Measurements from ENCODE around the gene MMP12.
A peak's percentile ranks its signal among the peaks of the same experiment; 100 is the strongest.
"Not testable (repeated sequence)": the region's sequence is repeated elsewhere in the genome, so short reads cannot be mapped to it uniquely, and the experiment has no call there.

The MMP12 gene

DNA sequence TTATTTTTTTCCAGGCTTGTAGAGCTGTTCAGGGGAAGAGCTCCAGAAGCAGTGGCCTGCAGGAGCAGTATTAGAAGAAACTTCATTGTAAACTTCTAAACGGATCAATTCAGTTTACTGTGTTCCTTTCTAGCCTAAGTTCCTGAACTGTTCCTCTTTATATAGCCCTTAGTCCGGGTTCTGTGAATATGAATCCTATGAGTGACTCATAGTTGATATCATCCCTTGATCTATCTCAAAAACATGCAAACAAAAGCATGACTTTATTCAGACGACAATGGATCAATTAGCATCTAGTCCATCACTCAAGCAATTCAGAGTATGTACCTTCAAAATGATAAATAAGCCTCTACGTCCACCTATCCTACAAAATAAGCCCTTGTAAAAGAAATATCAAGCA lies at the start of gene MMP12:
MMP12 (minus strand) TSS at position 131 of the 400 bp plus-strand sequence; CDS start at position 86, 45 bp downstream.
- DNase-seq: no peak

DNA sequence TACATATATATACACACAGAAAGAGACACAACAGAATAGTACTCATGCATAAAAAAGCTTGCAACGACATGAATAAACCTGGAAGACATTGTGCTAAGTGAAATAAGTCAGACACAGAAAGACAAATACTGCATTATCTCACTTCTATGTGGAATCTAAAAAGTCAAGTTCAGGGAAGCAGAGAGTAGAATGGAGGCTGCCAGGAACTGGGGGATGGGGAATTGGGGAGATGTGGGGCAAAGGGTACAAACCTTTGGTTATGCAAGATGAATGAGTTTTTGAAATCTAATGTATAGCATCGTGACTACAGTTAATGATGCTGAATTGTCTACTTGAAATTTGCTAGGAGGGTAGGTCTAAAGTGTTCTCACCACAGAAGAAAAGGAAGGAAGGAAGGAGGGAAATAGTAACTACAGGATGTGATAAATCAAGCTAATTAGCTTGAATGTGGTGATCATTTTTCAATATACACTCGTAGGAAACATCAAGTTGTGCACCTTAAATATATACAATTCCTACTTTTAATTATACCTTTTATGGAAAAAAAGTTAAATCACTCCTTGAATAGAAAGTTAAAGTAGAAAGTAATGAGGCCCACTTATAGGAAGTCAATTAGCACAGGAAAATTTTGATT lies 46.9 kb upstream of the MMP12 start:
- no peak for DNase-seq

DNA sequence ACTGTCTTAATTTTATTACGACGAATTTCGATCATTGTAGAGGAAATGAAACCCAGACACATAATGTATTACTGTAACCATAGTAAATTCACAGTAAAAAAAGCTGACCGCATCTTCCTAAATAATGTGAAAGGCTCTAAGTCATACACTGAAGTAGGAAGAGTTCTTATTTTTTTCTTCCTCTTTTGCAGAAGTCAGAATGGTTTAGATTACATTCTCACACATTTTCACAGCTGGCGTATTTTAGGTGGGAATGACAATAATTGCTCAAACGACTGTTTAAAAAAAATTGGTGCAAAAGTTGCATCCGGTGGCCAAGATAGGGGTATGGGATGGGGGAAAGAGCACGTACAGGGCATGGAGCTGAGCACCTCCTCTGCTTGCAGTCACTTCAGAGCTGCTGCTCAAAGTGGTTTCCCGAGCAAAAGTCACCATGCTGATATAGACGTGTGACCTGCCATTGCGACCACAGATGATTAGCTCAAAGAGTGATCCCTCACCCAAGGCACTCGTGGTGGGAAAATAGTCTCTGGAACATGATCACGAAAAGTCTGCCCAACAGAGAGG lies 45.4 kb upstream of the MMP12 start:
- DNase-seq: no peak

GRCh38 chr11:102915044-102915375 lies 40.2 kb upstream of the MMP12 start:
- DNase-seq: no peak

GRCh38 chr11:102914238-102915043 lies 39.7 kb upstream of the MMP12 start:
- DNase-seq: peak; percentile 29

- no peak for DNase-seq
Observed at GRCh38 chr11:102912482-102912830, 37.7 kb upstream of the MMP12 start.

- no peak for DNase-seq
Observed at GRCh38 chr11:102911758-102912481, 37.1 kb upstream of the MMP12 start.

- not testable (repeated sequence) for DNase-seq
Observed at GRCh38 chr11:102905848-102906247, 31.1 kb upstream of the MMP12 start.

GRCh38 chr11:102903895-102904294 lies 29.1 kb upstream of the MMP12 start:
- not testable (repeated sequence) for DNase-seq

- no peak for DNase-seq
Observed at GRCh38 chr11:102900346-102900745, 25.6 kb upstream of the MMP12 start.

DNA sequence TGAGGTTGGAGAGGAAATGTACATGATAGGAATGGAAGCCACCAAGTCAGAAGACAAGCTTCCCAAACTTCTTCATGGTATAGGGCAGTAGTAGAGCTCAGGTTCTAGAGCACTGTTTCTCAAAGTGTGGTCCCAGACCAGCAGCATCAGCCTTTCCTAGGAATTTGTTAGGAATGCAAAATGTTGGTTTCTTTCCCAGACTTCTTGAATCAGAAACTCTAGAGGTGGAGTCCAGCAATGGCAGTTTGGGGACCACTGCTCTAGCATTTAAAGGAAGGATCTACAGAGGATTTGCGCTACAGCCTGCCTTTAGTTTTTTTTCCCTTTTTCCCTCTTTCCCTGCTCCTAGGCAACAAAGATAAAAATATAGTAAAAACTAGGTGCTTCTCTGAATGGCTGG lies 17.0 kb upstream of the MMP12 start:
- DNase-seq: no peak

- DNase-seq: peak; percentile 51
Observed at GRCh38 chr11:102886999-102887398, 12.2 kb upstream of the MMP12 start.

DNA sequence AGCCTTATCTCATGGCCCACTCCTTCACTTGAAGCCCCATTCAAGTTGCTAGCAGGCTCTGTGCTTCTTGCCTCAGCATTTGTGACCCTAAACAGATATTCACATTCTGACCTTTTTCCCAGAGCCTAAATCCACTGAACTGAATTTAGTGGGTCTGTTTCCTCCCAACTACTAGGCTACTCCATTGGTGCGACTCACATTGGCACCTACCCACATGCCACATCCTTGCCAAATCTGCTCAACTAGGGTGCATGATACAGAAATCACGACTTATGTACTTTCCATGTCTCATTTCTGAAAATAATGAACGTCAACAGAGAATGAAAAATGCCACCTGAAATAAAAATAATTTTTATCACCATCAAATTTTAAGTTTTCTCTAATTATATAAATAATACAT lies 8.4 kb upstream of the MMP12 start:
- no peak for DNase-seq

- DNase-seq: no peak
Observed at GRCh38 chr11:102882389-102883024, 7.7 kb upstream of the MMP12 start.

- DNase-seq: no peak
Observed at GRCh38 chr11:102879801-102880200, 5.0 kb upstream of the MMP12 start.

GRCh38 chr11:102878595-102878994 lies 3.8 kb upstream of the MMP12 start:
- no peak for DNase-seq

DNA sequence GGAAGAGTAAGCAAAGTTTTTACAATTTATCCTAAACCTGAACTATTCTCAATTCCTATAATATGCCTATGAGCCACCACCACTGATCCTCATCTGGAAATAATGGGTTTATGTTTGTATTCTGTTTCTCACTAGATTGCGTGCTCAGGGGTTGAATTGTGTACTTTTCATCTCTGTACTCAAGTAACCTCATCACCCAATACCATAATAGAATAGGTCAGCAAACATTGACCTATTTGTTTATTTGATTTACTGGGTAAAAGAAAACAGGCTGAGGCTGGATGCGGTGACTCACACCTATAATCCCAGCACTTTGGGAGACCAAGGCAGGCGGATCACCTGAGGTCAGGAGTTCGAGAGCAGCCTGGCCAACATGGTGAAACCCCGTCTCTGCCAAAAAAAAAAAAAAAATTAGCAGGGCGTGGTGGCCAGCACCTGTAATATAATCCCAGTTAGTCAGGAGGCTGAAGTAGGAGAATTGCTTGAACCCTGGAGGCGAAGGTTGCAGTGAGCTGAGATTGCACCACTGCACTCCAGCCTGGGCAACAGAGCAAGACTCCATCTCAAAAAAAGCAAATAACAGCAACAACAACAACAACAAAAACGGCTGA lies 5.3 kb downstream of the MMP12 start:
- not testable (repeated sequence) for DNase-seq

- no peak for DNase-seq
Observed at GRCh38 chr11:102868339-102868738, 6.4 kb downstream of the MMP12 start.

DNA sequence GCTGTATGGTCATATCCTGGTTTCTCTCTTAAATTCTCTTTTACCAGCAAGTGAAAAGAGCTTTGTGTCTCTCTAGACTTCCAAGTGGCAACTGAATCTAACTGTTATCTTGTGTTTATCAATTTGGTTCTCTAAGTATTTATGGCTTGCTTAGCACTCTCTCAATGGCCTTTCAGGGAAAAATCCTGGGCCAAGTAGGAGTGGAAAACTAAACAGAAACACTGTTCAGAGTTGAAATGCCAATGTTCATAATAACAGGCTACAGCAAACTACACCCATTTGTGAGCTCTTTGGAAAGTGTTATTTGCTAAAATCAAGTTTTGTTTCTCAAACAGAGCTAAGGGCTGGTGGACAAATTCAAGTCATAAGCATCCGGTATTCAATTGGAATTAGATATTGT lies 10.1 kb downstream of the MMP12 start:
- no peak for DNase-seq

- no peak for DNase-seq
Observed at GRCh38 chr11:102853956-102854355, 20.8 kb downstream of the MMP12 start.

GRCh38 chr11:102853055-102853454 lies 21.7 kb downstream of the MMP12 start:
- no peak for DNase-seq

GRCh38 chr11:102850973-102851745 lies 23.6 kb downstream of the MMP12 start:
- no peak for DNase-seq
